T-helper 17 cell (primary cell): ENCODE results near the gene SLC26A11. TPM values are rescaled to one million over a fixed set of nuclear protein-coding genes. Genes with fewer than 3 reads are reported as not detected.
A peak's percentile ranks its signal among the peaks of the same experiment; 100 is the strongest.

Experiments used
- ATAC-seq: fragments of 150-1000 bp; cut with Tn5 transposase; 2 replicates; pipeline ENCODE4 v1.10.0; 2021; ENCODE audit warnings: mild to moderate bottlenecking, moderate library complexity
- DNase-seq, 3 donors: peaks; one replicate each; pipeline versions ENCODE4 v3.0.0 to v3.0.0-alpha.2; 2020 to 2021
- H3K9me3 ChIP-seq: one replicate; pipeline ENCODE4 v1.7.0; 2013; ENCODE audit warnings: low read length, mild to moderate bottlenecking; ENCODE audit not compliant: control insufficient read depth, poor library complexity, severe bottlenecking
- H3K27ac Mint-ChIP-seq: one replicate; pipeline ENCODE4 v1.8.0; 2022; ENCODE audit warnings: mild to moderate bottlenecking, moderate library complexity, mixed read lengths
- H3K27me3 Mint-ChIP-seq: one replicate; pipeline ENCODE4 v1.8.0; 2022; ENCODE audit warnings: mixed read lengths
- H3K36me3 Mint-ChIP-seq: one replicate; pipeline ENCODE4 v1.8.0; 2022; ENCODE audit warnings: low read depth, mixed read lengths
- H3K4me1 Mint-ChIP-seq: one replicate; pipeline ENCODE4 v1.8.0; 2022; ENCODE audit warnings: mild to moderate bottlenecking, mixed read lengths
- H3K4me3 Mint-ChIP-seq: one replicate; pipeline ENCODE4 v1.8.0; 2022; ENCODE audit warnings: mild to moderate bottlenecking, moderate library complexity, mixed read lengths
- total RNA-seq, 4 donors: library from RNA in 2 of 4; stranded (reverse) in 2 of 4; gene quantifications; one replicate each; pipeline ENCODE4 v1.2.3 and lab custom pipeline; 2022 to 2026

The SLC26A11 gene
- total RNA-seq, 2 donors from 2014 or later = 57.0 to 73.8 TPM

GRCh38 chr17:80284631-80285030 is 64.4 kb downstream of the SLC26A11 start:
- no peak overlapping the region for H3K4me3 Mint-ChIP-seq

GRCh38 chr17:80285237-80285920 is 65.2 kb downstream of the SLC26A11 start:
- ATAC-seq (no peak), DNase-seq (no peak)
- Mint-ChIP-seq H3K4me1 (peaks cover 10% of the 10 kb centered on the region), H3K36me3 (peaks cover 2% of the 10 kb centered on the region), H3K4me3 (no peak overlapping the region), H3K27ac (peak overlapping the region; percentile 67), H3K27me3 (no peaks in the 10 kb centered on the region)
- no peaks in the 10 kb centered on the region for H3K9me3 ChIP-seq

More at GRCh38 chr17:80284631-80285030, 64.4 kb downstream of the SLC26A11 start:
- no peaks in the 10 kb centered on the region for H3K9me3 ChIP-seq
- Mint-ChIP-seq H3K4me1 (peaks cover 10% of the 10 kb centered on the region), H3K27me3 (no peaks in the 10 kb centered on the region), H3K27ac (no peak overlapping the region), H3K36me3 (peaks cover 2% of the 10 kb centered on the region)
- DNase-seq (no peak), ATAC-seq (no peak)

- no peak for ATAC-seq
Observed at GRCh38 chr17:80286638-80286960, 66.4 kb downstream of the SLC26A11 start.

GRCh38 chr17:80287038-80287437 is 66.8 kb downstream of the SLC26A11 start:
- Mint-ChIP-seq H3K4me1 (peaks cover 5% of the 10 kb centered on the region), H3K36me3 (peaks cover 2% of the 10 kb centered on the region), H3K27me3 (no peaks in the 10 kb centered on the region), H3K27ac (peak overlapping the region; percentile 37), H3K4me3 (no peak overlapping the region)
- no peak for DNase-seq
- ATAC-seq = no peak
- H3K9me3 ChIP-seq = no peaks in the 10 kb centered on the region

More at GRCh38 chr17:80286638-80286960, 66.4 kb downstream of the SLC26A11 start:
- H3K27me3 Mint-ChIP-seq = no peaks in the 10 kb centered on the region
- H3K4me3 Mint-ChIP-seq = no peak overlapping the region
- H3K4me1 Mint-ChIP-seq = peaks cover 5% of the 10 kb centered on the region
- H3K9me3 ChIP-seq = no peaks in the 10 kb centered on the region
- DNase-seq = no peak
- no peak overlapping the region for H3K27ac Mint-ChIP-seq
- peaks cover 2% of the 10 kb centered on the region for H3K36me3 Mint-ChIP-seq

GRCh38 chr17:80287806-80288567 is 67.8 kb downstream of the SLC26A11 start:
- Mint-ChIP-seq H3K4me1 (peaks cover 5% of the 10 kb centered on the region), H3K27ac (peak overlapping the region; percentile 37), H3K36me3 (peaks cover 2% of the 10 kb centered on the region), H3K4me3 (no peak overlapping the region), H3K27me3 (no peaks in the 10 kb centered on the region)
- no peaks in the 10 kb centered on the region for H3K9me3 ChIP-seq
- ATAC-seq (no peak), DNase-seq (no peak)

GRCh38 chr17:80289616-80290015 is 69.4 kb downstream of the SLC26A11 start:
- no peak overlapping the region for H3K4me3 Mint-ChIP-seq
- no peaks in the 10 kb centered on the region for H3K9me3 ChIP-seq
- no peaks in the 10 kb centered on the region for H3K27me3 Mint-ChIP-seq
- peaks cover 2% of the 10 kb centered on the region for H3K36me3 Mint-ChIP-seq
- ATAC-seq (no peak), DNase-seq (no peak)
- H3K27ac Mint-ChIP-seq = peak overlapping the region; percentile 27
- H3K4me1 Mint-ChIP-seq = peaks cover 4% of the 10 kb centered on the region

GRCh38 chr17:80290156-80290555 is 69.9 kb downstream of the SLC26A11 start:
- ATAC-seq = no peak
- Mint-ChIP-seq H3K4me1 (peaks cover 2% of the 10 kb centered on the region), H3K27me3 (no peaks in the 10 kb centered on the region), H3K36me3 (peaks cover 2% of the 10 kb centered on the region), H3K4me3 (no peak overlapping the region), H3K27ac (peak overlapping the region; percentile 27)
- H3K9me3 ChIP-seq = no peaks in the 10 kb centered on the region
- no peak for DNase-seq

GRCh38 chr17:80291260-80291659 is 71.0 kb downstream of the SLC26A11 start:
- H3K4me3 Mint-ChIP-seq = no peak overlapping the region
- no peaks in the 10 kb centered on the region for H3K27me3 Mint-ChIP-seq
- peaks cover 2% of the 10 kb centered on the region for H3K4me1 Mint-ChIP-seq
- DNase-seq (no peak), ATAC-seq (no peak)
- H3K9me3 ChIP-seq = no peaks in the 10 kb centered on the region
- H3K27ac Mint-ChIP-seq = no peak overlapping the region
- peaks cover 2% of the 10 kb centered on the region for H3K36me3 Mint-ChIP-seq

- H3K4me3 Mint-ChIP-seq = no peak overlapping the region
- no peak overlapping the region for H3K27ac Mint-ChIP-seq
- H3K36me3 Mint-ChIP-seq = peaks cover 2% of the 10 kb centered on the region
Observed at GRCh38 chr17:80291691-80292487, 71.7 kb downstream of the SLC26A11 start.

GRCh38 chr17:80292521-80292971 is 72.3 kb downstream of the SLC26A11 start:
- ATAC-seq (no peak), DNase-seq (no peak)
- Mint-ChIP-seq H3K36me3 (peaks cover under 1% of the 10 kb centered on the region), H3K27ac (no peak overlapping the region), H3K4me1 (peaks cover 1% of the 10 kb centered on the region), H3K27me3 (no peaks in the 10 kb centered on the region), H3K4me3 (no peak overlapping the region)
- no peaks in the 10 kb centered on the region for H3K9me3 ChIP-seq

More at GRCh38 chr17:80291691-80292487, 71.7 kb downstream of the SLC26A11 start:
- Mint-ChIP-seq H3K27me3 (no peaks in the 10 kb centered on the region), H3K4me1 (peaks cover 2% of the 10 kb centered on the region)
- DNase-seq (no peak), ATAC-seq (no peak)
- no peaks in the 10 kb centered on the region for H3K9me3 ChIP-seq

GRCh38 chr17:80294210-80294609 is 74.0 kb downstream of the SLC26A11 start:
- Mint-ChIP-seq H3K27me3 (no peaks in the 10 kb centered on the region), H3K27ac (no peak overlapping the region), H3K4me1 (no peaks in the 10 kb centered on the region), H3K4me3 (no peak overlapping the region), H3K36me3 (no peaks in the 10 kb centered on the region)
- no peaks in the 10 kb centered on the region for H3K9me3 ChIP-seq
- no peak for DNase-seq
- no peak for ATAC-seq

GRCh38 chr17:80294653-80295052 is 74.4 kb downstream of the SLC26A11 start:
- H3K36me3 Mint-ChIP-seq = peaks cover 2% of the 10 kb centered on the region
- H3K27ac Mint-ChIP-seq = no peak overlapping the region
- no peaks in the 10 kb centered on the region for H3K9me3 ChIP-seq
- ATAC-seq (no peak), DNase-seq (no peak)
- no peak overlapping the region for H3K4me3 Mint-ChIP-seq
- H3K27me3 Mint-ChIP-seq = no peaks in the 10 kb centered on the region
- peaks cover 1% of the 10 kb centered on the region for H3K4me1 Mint-ChIP-seq

- ATAC-seq = no peak
- no peak overlapping the region for H3K27ac Mint-ChIP-seq
- peaks cover 2% of the 10 kb centered on the region for H3K4me1 Mint-ChIP-seq
- no peak overlapping the region for H3K4me3 Mint-ChIP-seq
- DNase-seq = no peak
- H3K9me3 ChIP-seq = no peaks in the 10 kb centered on the region
- peaks cover 4% of the 10 kb centered on the region for H3K36me3 Mint-ChIP-seq
- no peaks in the 10 kb centered on the region for H3K27me3 Mint-ChIP-seq
Observed at GRCh38 chr17:80295146-80295545, 74.9 kb downstream of the SLC26A11 start.
